ENCODE results near the gene KCNN4.

The KCNN4 gene

DNA sequence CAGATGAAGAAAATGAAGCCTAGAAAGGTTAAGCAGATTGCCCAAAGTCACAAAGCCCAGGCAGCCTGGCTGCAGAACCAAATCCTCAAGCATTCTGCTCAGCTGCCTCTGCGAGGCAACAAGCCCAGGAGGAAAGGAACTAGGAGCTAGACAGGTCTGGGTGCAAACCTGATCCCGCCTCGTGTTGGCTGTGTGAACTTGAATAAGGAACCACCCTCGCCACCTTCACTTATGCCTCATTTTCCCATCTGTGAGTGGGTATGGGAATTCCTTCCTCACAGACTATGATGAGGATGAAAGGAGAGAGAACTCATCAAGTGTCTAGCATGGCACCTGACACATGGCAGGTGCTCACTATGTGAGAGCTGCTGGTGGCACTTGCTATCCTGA is 32.6 kb downstream of the KCNN4 start:
- DNase-seq: no peak

DNA sequence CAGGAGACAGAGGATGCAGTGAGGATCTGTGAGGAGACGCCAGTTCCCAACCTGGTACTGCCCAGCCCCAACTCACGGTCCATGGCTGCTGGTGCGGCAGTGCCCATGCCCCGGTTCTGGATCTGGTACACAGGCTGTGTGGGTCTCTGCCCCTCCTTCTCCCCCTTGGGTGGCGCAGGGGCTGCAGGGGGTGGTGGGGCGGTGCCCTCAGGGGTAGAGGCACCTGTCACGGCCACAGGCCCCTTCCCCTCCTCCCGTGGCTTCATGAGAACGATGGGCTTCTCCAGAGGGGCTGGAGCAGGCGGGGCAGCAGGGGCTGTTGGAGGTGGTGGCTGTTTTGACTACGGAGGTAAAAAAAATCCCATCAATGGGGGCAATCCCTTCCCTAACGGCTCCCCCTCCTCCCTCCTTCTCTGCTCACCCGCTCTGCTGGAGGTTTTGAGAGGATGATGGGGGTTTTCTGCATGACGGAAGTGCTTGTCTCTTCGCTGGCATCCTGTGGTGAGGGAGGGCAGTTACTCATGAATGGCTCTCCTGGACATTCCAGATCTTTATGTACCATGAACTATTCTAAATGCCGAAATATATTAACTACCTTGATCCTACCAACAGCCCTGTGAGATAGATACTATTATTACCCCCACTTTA is 33.1 kb downstream of the KCNN4 start:
- DNase-seq: no peak

DNA sequence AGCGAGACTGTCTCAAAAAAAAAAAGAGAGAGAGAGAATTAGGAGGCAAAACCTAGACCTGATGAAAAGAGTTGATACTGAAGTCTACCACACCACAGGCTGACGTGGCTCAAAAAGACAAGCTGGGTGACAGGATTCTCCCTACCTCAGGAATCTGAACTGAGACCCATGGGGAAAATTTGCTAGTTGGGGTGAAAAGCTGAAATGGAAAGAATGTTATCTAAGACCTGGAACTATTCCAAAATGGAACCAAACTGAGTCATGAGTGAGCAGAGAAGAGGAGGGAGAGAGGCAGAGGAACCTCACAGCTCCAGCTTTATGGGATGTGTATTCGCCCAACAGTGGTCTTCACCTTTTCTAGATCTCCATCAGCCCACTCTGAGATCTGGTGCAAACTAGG is 37.7 kb downstream of the KCNN4 start:
- DNase-seq: no peak

DNA sequence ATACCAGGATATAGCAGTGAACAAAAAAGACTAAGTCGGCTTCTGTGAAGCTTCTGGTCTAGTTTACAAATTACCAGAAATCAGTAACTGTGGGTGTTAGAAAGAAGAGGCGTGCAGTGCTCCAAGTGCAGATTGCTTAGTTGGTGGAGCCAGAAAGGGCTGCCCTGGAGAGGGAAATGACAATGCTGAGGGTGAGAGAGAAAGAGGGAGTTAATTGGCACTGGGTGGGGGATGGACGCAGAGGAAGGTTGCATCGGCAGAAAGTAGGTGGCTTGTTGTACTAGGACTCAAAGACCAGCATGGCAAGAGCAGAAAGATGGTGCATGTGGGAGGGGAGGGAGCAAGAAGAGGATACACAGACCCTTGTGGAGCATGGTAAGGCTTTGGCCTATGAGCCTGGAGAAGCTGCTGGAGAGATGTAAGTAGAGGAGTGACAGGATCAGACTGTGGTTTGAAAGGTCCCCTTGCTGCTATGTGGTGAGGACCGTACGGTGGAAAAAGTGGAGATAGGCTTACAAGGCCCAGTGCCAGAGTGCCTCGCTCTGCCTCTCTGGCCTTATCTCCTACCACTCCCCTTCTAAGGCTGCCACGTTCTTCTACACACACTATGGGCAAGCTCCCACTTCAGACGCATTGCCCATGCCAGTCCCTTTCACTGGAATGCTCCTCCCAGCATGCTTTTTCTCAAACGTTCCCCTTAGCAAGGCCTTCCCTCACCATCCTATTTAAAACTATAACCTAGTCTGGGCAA is 39.5 kb downstream of the KCNN4 start:
- DNase-seq: no peak

DNA sequence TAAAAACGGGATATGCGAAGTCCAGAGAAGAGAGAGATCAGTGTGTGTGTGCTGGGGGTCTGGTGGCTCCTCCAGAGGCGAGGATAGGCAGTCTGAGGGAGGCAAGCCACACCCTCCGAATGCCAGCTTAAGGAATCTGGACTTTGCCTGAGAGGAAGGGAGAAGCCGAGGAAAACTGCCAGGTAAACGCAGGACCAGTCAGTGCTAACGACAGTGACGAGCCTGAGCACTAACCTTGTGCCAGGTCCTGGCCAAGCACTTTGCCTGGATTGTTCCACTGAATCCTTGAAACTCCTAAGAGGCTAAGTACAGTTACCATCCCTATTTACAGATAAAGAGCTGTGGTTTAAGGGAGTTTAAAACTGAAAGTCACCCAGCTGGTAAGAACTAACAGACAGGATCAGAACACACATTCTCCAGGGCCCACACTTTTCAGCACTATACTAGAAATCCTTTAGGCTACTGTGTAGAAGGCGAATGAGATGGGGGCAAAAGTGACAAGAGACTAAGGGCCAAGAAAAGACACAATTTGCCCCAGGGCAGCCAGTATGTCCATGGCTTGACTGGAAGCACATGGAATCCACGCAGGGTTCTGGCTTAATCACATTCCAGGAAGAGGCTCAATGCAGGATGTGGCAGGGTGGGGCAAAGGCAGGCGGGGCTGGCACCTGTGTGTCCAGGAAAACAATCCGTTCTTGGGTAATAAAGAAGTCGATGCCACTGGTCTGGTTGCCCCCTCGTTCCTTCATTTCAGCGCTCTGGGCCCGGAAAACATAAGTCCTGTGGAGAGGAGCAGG is 41.1 kb downstream of the KCNN4 start:
- DNase-seq: no peak

DNA sequence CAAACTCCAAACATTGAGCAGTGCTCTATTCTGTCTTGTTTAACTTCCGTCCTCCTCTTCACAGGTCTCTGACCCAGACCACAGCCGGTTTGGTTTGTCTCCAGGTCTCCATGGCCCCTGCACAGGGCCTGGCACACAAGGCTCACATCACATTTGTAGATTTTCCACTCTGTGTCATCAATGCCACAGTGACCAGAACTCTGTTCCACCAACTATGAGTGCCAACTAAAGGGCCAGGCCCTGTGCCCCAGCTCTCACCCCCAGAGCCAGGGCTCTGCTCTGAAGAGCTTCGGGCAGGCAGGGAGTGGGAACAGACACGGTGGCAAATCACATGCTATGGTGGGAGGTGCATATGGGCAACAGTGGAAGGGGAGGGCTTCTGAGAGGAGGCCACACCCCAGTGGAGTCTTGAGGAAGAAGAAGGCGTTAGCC is 42.0 kb downstream of the KCNN4 start:
- no peak for DNase-seq

DNA sequence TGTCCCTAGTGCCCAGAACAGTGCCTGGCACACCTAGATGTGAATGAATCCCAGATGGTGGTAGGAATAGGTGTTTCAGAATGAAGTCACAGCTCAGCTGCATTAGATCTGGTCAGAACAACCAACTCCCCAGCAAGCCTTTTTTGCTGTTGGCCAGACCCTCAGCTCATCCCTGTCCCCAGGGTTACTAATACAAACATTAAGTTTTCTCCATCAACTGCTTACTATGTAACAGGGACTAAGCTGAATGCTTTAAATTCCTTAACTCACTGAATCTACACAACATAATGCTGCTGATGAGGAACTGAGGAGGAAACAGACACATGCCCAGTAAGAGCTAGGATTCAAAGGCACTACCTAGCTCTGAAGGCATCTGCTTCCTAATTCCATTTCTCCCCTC is 44.8 kb downstream of the KCNN4 start:
- DNase-seq: no peak

DNA sequence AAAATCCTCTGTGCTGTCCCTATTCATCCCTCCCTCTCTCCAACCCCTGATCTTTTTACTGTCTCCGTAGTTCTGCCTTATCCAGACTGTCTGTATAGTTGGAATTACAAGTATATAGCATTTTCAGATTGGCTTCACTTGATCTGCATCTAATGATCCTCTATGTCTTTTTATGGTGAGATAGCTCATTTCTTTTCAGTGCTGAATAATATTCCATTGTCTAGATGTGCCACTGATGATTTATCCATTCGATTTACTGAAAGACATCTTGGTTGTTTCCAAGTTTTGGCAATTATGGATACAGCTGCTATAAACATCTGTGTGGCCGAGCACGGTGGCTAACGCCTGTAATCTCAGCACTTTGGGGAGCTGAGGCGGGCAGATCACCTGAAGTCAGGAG is 45.8 kb downstream of the KCNN4 start:
- no peak for DNase-seq

DNA sequence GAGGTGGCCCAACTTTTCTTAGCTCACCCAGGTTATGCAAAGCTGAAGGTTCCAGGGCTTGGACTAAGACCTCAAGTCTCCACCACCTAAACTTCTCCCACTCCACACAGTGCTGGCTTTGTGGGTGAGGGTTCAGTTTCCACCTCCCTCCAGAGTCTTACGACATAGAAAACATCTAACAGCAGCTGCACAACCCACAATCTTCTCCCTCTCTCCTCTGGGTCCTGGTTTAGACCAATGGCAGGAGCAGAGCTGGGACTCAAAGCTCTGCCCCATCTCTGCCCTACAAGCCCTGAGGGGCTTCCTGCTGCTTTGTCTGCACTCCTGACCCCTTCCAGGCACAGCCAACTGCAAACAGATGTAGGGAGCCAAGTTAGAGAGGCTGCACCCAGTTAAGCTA is 48.9 kb downstream of the KCNN4 start:
- DNase-seq: no peak

DNA sequence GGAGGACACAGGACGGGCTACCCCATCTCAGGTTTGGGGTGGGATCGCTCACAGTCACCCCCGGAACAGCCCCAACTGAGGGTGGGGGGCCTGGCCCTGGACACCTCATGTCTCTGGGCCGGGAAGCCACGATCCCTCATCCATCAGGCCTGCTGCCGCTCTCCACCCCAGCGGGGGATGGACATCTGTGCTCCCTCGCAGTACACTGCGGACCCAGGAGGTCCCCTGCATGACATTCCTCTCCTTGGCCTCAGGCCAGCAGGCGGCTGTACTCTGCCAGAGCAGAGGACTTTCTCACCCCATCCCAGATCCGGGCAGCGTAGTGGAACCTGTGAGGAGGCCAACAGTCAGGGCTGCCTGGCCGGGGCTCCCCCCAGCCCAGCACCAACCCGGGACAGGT is 49.4 kb downstream of the KCNN4 start:
- no peak for DNase-seq

DNA sequence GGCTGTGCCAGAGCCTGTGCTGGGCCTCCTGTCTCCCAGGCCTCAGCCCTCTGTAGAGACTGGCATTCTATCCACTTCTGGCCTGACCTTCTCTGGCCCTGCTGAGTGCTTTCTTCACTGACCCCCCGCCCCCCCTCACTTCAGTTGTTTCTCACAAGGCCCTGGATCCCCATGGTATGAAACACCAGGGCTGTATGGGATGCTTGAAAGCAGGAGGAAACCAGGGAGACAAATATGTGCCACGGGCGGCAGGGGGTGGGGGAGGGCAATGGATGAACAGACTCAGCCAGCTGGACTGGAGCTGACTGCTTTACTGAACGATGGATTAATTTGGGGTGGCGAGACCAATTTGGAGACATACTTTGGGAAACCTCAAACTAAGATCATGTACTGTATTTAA is 50.9 kb downstream of the KCNN4 start:
- DNase-seq: no peak

DNA sequence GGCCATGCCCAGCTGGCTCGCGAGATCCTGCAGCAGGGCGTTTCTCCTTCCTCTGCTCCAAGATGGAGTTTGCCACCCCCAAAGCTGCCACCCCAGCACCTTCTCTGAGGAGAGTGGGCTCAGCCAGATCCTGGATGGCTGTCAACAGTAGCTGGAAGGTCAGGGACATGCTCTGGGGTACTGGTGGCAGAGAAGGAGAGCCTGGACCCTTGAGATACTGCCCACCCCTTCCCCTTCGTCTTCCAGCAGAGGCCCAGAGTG is 53.2 kb downstream of the KCNN4 start:
- no peak for DNase-seq

DNA sequence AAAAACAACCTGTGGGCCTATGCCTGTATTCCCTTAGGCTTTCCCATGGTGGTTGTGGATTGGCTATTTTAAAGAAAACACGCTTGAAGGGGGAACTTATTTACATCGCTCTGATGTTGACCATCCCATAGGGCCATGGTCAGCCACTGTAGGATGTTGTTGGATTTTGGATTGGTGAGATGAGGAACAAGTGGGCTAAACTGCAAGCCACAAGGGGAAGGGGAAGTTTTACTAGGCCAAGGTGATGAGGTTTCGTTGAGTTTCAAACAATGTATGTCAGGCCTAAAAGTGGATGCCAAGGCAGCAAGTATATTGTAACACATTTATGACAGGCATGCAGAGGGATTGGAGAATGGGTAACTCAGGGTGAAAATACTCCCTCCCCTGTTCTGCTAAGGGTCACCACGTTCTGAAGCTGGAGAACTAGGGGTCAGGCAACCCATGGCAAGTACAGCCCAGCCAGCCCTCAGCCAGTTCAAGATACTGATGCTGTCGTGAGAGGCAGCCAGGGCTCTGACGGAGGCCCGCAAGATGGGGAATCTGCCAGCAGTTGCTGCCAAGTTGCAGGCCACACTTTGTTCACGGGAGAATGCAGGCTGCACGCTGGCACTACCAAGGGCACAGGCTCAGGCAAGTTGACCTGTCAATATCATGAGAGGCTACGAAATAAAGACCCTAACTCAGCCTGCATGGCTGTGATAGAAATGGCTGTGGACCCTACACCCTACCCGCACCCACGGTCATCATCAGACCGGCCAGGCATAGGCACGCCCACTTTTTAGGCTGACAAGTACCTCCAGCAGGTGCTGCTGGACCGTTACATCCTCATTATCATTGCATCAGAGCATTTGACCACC is 53.8 kb downstream of the KCNN4 start:
- DNase-seq: no peak

DNA sequence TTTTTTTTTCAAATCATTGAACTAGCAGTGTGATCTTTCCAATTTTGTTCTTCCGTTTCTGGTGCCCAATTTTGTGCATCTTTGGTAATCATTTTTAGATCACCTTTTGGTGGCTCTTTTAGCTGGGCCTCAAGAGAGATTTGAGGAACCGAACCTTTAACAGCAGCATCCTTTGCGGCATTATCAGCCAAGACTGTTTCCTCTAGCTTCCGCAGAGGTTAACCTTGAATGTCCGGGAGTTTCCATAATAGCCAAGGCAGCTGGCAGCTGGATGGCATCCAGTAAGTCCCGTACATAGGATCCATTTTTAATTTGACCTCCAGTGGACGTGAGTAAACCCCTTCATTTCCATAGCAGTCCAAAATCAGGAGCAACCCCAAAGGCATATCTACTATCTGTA is 55.3 kb downstream of the KCNN4 start:
- DNase-seq: no peak

DNA sequence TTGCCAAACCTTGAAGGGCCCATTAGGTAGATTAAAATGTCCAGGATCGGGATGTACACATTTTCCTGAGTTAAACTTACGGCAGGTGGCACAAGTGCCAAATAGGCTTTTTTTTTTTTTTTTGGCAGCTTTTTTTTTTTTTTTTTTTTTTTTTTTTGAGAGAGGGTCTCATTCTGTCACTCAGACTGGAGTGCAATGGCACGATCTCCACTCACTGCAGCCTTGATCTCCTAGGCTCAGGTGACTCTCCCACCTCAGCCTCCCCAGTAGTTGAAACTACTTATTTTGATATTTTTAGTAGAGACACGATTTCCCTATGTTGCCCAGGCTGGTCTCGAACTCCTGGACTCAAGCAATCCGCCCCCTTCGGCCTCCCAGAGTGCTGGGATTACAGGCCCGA is 55.9 kb downstream of the KCNN4 start:
- no peak for DNase-seq

DNA sequence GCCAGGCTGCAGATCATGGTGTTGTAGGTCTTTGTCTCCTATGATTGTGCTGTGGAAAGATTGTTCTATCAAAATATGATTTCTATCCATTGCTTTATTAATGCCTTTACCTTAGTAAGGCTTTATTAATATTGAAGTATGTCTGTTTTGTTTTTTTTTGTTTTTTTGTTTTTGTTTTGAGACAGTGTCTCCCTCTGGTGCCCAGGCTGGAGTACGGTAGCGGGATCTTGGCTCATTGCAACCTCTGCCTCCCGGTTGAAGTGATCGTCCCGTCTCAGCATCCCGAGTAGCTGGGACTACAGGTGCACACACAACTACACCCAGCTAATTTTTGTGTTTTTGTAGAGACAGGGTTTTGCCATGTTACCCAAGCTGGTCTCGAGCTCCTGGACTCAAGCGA is 57.2 kb downstream of the KCNN4 start:
- no peak for DNase-seq

DNA sequence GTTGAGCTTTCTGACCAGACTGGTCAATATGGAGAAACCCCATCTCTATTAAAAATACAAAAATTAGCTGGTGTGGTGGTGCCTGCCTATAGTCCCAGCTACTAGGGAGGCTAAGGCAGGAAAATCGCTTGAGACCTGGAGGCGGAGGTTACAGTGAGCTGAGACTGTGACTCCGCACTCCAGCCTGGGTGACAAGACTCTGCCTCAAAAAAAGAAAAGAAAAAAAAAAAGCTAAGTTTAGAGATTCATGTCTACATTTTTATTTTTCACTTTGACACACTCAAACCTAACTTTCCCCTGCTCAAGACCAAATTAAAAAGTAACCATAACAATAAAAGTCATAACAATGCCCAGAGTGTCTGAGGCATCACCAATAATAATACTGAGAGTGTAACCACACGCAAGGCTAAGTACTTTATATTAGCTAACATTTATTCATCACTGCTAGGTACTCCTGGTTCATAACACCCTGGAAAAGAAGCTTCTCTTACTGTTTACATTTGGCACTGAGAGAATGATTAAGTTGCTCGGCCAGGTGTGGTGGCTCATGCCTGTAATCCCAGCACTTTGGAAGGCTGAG is 59.2 kb downstream of the KCNN4 start:
- DNase-seq: no peak

DNA sequence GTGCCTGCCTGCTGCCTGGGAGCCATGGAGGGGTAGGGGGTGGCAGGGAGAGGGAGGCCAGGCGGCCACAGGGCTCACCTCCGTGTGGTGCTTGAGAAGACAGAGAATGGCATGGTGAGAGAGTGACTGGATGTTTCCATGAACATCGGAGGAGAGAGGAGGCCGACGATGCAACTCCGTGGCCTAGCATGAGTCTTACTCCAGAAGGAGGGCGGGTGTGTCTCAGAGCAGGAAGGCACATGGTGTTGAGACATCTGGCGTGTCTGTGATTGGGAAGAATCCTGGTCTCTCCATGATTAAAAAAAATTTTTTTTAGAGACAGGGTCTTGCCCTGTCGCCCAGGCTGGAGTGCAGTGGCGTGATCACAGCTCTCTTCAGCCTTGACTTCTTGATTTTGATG is 59.8 kb downstream of the KCNN4 start:
- no peak for DNase-seq

DNA sequence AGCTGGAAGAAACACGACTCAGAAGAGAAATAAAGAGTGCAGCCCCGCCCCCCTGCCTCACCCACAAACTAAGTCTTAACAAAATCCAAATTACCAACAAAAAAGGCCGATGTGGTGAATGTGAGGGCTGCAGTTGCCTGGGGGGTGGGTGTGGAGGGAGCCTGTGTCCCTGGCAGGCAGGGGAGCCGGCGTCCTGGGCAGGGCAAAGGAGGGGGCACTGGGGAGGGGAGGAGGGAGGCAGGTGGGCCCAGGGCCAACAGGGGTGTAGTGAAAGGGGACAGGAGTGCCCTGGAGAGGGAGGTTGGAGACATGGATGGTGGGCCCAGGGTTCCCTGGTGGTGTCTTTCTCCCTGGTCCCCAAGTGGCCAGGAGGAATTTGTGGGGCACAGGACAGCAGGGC is 60.9 kb downstream of the KCNN4 start:
- DNase-seq: no peak

DNA sequence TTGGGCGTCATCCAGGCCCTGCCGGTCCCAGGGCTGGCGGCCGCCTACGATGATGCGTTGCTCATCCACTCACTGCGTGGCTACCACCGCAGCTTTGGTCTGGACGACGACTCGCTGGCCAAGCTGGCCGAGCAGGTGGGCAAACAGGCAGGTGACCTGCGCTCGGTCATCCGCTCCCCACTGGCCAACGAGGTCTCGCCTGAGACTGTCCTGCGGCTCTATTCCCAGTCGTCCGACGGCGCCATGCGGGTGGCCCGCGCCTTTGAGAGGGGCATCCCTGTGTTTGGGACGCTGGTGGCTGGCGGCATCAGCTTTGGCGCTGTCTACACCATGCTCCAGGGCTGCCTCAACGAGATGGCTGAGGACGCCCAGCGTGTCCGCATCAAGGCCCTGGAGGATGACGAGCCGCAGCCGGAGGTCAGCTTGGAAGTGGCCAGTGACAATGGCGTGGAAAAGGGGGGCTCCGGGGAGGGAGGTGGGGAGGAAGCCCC is 61.4 kb downstream of the KCNN4 start:
- DNase-seq: no peak

DNA sequence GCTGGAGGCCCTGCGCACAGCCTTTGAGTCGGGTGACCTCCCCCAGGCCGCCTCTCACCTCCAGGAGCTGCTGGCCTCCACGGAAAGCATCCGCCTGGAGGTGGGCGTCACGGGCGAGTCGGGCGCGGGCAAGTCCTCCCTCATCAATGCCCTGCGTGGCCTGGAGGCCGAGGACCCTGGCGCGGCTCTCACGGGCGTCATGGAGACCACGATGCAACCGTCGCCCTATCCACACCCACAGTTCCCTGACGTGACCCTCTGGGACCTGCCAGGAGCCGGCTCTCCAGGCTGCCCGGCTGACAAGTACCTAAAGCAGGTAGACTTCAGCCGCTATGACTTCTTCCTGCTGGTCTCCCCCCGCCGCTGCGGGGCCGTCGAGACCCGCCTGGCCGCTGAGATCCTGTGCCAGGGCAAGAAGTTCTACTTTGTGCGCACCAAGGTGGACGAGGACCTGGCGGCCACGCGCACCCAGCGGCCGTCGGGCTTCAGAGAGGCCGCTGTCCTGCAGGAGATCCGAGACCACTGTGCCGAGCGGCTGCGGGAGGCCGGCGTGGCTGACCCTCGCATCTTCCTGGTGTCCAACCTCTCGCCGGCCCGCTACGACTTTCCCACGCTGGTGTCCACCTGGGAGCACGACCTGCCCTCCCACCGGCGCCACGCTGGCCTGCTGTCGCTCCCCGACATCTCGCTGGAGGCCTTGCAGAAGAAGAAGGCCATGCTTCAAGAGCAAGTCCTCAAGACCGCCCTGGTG is 62.0 kb downstream of the KCNN4 start:
- DNase-seq: no peak

Measured in activated T-cell treated with anti-CD3 and anti-CD28 coated beads, Interleukin-2, amount 50 U/mL, for 48 hours (primary cell).